HepG2 (cell line): ENCODE measurements around the gene SPP1. TPM values are rescaled to one million over a fixed set of nuclear protein-coding genes. Genes with fewer than 3 reads are reported as not detected.
A peak's percentile ranks its signal among the peaks of the same experiment; 100 is the strongest.

Experiments
- CREM ChIP-seq, 2 experiments: sonication (generic) in 1 of 2; formaldehyde crosslinking in 1 of 2; IDR thresholded peaks; 2 replicates each; pipeline versions ENCODE4 v1.4.0 to v1.6.1; 2016 to 2020; ENCODE audit warnings: antibody characterized with exemption in 1 of 2, mild to moderate bottlenecking in 1 of 2, missing genetic modification reagents in 1 of 2
- ETV5 ChIP-seq: IDR thresholded peaks from 2 replicates; pipeline ENCODE4 v1.6.1; 2018; ENCODE audit warnings: missing biosample characterization, missing genetic modification reagents, inconsistent platforms, borderline replicate concordance
- HES4 ChIP-seq: sonication (generic); formaldehyde crosslinking; IDR thresholded peaks from 2 replicates; pipeline ENCODE4 v1.9.0; 2021; ENCODE audit warnings: mild to moderate bottlenecking, missing genetic modification reagents, borderline replicate concordance
- MED1 ChIP-seq: sonication (generic); formaldehyde crosslinking; IDR thresholded peaks from 2 replicates; pipeline ENCODE4 v1.4.0; 2020; ENCODE audit warnings: missing genetic modification reagents
- MLXIP ChIP-seq: sonication (generic); formaldehyde crosslinking; IDR thresholded peaks from 2 replicates; pipeline ENCODE4 v1.9.0; 2021; ENCODE audit warnings: missing genetic modification reagents, borderline replicate concordance
- MZF1 ChIP-seq: sonication (generic); formaldehyde crosslinking; IDR thresholded peaks from 2 replicates; pipeline ENCODE4 v1.8.1; 2023; ENCODE audit warnings: mild to moderate bottlenecking, missing genetic modification reagents, borderline replicate concordance
- NFATC3 ChIP-seq: sonication (generic); formaldehyde crosslinking; IDR thresholded peaks from 2 replicates; pipeline ENCODE4 v1.5.1; 2020; ENCODE audit warnings: mild to moderate bottlenecking, missing genetic modification reagents
- NFYC ChIP-seq: IDR thresholded peaks from 2 replicates; pipeline ENCODE4 v1.6.1; 2016; ENCODE audit warnings: missing genetic modification reagents, missing compliant biosample characterization
- NPAS2 ChIP-seq: sonication (generic); formaldehyde crosslinking; IDR thresholded peaks from 2 replicates; pipeline ENCODE4 v1.8.0; 2022; ENCODE audit warnings: mild to moderate bottlenecking, missing genetic modification reagents, borderline replicate concordance
- PCBP1 ChIP-seq: fragments of 200-400 bp; formaldehyde crosslinking; IDR thresholded peaks from 2 replicates; pipeline ENCODE4 v1.6.1; 2017; ENCODE audit warnings: mild to moderate bottlenecking, low read depth, low read length, borderline replicate concordance
- SMAD9 ChIP-seq: sonication (generic); formaldehyde crosslinking; IDR thresholded peaks from 2 replicates; pipeline ENCODE4 v1.5.1; 2020; ENCODE audit warnings: mild to moderate bottlenecking, missing genetic modification reagents
- SNAPC2 ChIP-seq: sonication (generic); formaldehyde crosslinking; IDR thresholded peaks from 2 replicates; pipeline ENCODE4 v1.8.1; 2022; ENCODE audit warnings: mild to moderate bottlenecking, missing genetic modification reagents
- SP4 ChIP-seq: sonication (generic); formaldehyde crosslinking; IDR thresholded peaks from 2 replicates; pipeline ENCODE4 v1.8.1; 2023; ENCODE audit warnings: mild to moderate bottlenecking, missing genetic modification reagents
- TCF7 ChIP-seq: sonication (generic); IDR thresholded peaks from 2 replicates; pipeline ENCODE4 v1.6.1; 2016; ENCODE audit warnings: antibody characterized with exemption, low read depth
- THYN1 ChIP-seq: sonication (generic); formaldehyde crosslinking; IDR thresholded peaks from 2 replicates; pipeline ENCODE4 v1.8.1; 2023; ENCODE audit warnings: low read depth, mild to moderate bottlenecking, moderate library complexity, missing genetic modification reagents, borderline replicate concordance
- TOE1 ChIP-seq: sonication (generic); formaldehyde crosslinking; IDR thresholded peaks from 2 replicates; pipeline ENCODE4 v1.4.0; 2020; ENCODE audit warnings: mild to moderate bottlenecking, missing genetic modification reagents
- ZBTB43 ChIP-seq: sonication (generic); formaldehyde crosslinking; conservative IDR thresholded peaks from 2 replicates; pipeline ENCODE4 v1.4.0; 2020; ENCODE audit warnings: missing genetic modification reagents
- ZMAT5 ChIP-seq: sonication (generic); formaldehyde crosslinking; IDR thresholded peaks from 2 replicates; pipeline ENCODE4 v1.5.0; 2020; ENCODE audit warnings: mild to moderate bottlenecking, low read depth, missing genetic modification reagents, borderline replicate concordance
- ZNF274 ChIP-seq: sonication (generic); formaldehyde crosslinking; IDR thresholded peaks from 2 replicates; pipeline ENCODE4 v1.5.1; 2020; ENCODE audit warnings: mild to moderate bottlenecking, missing genetic modification reagents
- ZNF3 ChIP-seq: IDR thresholded peaks from 2 replicates; pipeline ENCODE4 v1.7.0; 2017; ENCODE audit warnings: inconsistent platforms
- ZNF441 ChIP-seq: sonication (generic); formaldehyde crosslinking; IDR thresholded peaks from 2 replicates; pipeline ENCODE4 v1.7.0; 2021; ENCODE audit warnings: missing genetic modification reagents, borderline replicate concordance
- ZNF446 ChIP-seq: sonication (generic); formaldehyde crosslinking; IDR thresholded peaks from 2 replicates; pipeline ENCODE4 v1.5.0; 2020; ENCODE audit warnings: mild to moderate bottlenecking, missing genetic modification reagents
- ZNF468 ChIP-seq: sonication (generic); formaldehyde crosslinking; IDR thresholded peaks from 2 replicates; pipeline ENCODE4 v1.8.0; 2022; ENCODE audit warnings: mild to moderate bottlenecking, moderate library complexity, missing genetic modification reagents
- ZNF572 ChIP-seq: sonication (generic); formaldehyde crosslinking; IDR thresholded peaks from 2 replicates; pipeline ENCODE4 v1.5.1; 2020; ENCODE audit warnings: mild to moderate bottlenecking, missing genetic modification reagents
- ZNF577 ChIP-seq: sonication (generic); formaldehyde crosslinking; IDR thresholded peaks from 2 replicates; pipeline ENCODE4 v1.4.0; 2020; ENCODE audit warnings: mild to moderate bottlenecking, low read depth, missing genetic modification reagents, borderline replicate concordance
- ZNF792 ChIP-seq: IDR thresholded peaks from 2 replicates; pipeline ENCODE4 v1.6.1; 2016
- polyA plus RNA-seq, 8 experiments: library from polyadenylated mRNA; depleted of rRNA in 3 of 8; stranded (reverse) in 7 of 8; unstranded in 1 of 8; fragments of >200 nt; fragmentation: Illumina TruSeq in 4 of 8; extraction: Trizol in 4 of 8; gene quantifications; 2 replicates each; pipeline versions ENCODE4 v1.2.1 to v1.2.3, GENCODE V29; 2011 to 2016; ENCODE audit warnings: low read depth in 4 of 8, missing spikeins in 1 of 8, mixed read lengths in 1 of 8; ENCODE audit not compliant: insufficient read depth in 1 of 8
- total RNA-seq, 5 experiments: library from RNA; depleted of rRNA; stranded (reverse); fragments of >200 nt; fragmentation: Illumina TruSeq; extraction: Trizol; gene quantifications; 2 replicates each; pipeline ENCODE4 v1.2.3, GENCODE V29; 2016; ENCODE audit warnings: low read depth in 1 of 5
- TF ChIP-seq, protein P1 (sequence below): sonication (generic); formaldehyde crosslinking; IDR thresholded peaks from 2 replicates; pipeline ENCODE4 v1.4.0; 2020; ENCODE audit warnings: mild to moderate bottlenecking, missing genetic modification reagents

SPP1 gene
- total and polyA plus RNA-seq, 2 of the 13 experiments (the other 11 are each of a cell fraction or from before 2014, with no cell fraction given): 682 to 788 TPM

DNA sequence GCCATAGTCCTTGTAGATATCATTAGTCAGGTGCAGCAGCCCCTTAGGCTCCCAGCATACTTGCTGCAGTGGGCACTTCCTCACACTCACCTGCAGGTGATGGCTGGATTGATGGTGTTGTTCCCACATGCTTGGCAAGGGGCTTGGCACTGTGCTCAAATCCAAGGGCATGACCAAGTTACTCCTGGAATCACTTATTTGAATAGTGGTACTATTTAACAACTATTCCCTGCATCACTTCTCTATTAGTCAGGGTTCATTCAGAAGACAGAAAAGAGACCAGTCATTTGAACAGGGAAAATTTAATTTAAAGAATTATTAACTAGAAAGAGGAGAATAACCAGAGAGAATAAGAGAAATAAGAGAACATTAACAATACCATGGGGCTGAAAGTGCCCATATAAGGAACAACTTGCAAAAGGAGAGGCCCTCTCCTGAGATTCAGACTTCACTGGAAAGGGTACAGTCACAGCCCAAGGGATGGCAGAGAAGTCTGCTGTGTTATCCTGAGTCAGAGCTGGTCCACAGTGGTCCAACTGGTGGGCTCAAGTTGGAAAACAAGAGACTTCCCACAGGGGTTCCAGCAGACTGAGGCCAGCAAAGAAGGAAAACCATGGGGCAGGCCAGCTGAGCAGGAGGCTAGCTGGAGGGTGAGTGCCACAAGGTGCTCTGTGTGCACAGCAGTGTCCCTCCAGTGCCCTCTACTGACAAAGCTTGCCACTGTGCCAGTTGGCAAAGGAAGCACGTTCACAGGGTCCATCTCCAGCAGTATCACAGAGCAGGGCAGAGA lies 9.8 kb downstream of the SPP1 start (continued):
- TF ChIP-seq ZNF441 (no peak), ZNF274 (CRISPR knock-in tag) (no peak), MZF1 (no peak), ZNF3 (no peak), PCBP1 (no peak), CREM (IDR thresholded peaks at IDR 0.05) (no peak), CREM (CRISPR knock-in tag; IDR thresholded peaks at IDR 0.05) (no peak), TOE1 (CRISPR knock-in tag) (no peak), SMAD9 (CRISPR knock-in tag) (no peak), SNAPC2 (no peak), THYN1 (CRISPR knock-in tag) (no peak), ZNF792 (0 out of 2 replicates have a peak, but pooled peaks have one; percentile 51), HES4 (CRISPR knock-in tag) (no peak), NFYC (CRISPR knock-in tag) (no peak), TCF7 (no peak), ZNF577 (CRISPR knock-in tag) (no peak), ZBTB43 (CRISPR knock-in tag) (no peak), NPAS2 (CRISPR knock-in tag) (no peak), ZNF446 (CRISPR knock-in tag) (no peak), MED1 (CRISPR knock-in tag) (no peak), SP4 (no peak), ZNF572 (no peak), NFATC3 (no peak), ZMAT5 (CRISPR knock-in tag) (no peak), ETV5 (CRISPR knock-in tag) (no peak), ZNF468 (CRISPR knock-in tag) (no peak), MLXIP (CRISPR knock-in tag) (no peak)
- TF ChIP-seq, protein P1, sequence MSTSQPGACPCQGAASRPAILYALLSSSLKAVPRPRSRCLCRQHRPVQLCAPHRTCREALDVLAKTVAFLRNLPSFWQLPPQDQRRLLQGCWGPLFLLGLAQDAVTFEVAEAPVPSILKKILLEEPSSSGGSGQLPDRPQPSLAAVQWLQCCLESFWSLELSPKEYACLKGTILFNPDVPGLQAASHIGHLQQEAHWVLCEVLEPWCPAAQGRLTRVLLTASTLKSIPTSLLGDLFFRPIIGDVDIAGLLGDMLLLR: no peak
